Measurements from ENCODE around the gene IFNE. TPM values are rescaled to one million over a fixed set of nuclear protein-coding genes. Genes with fewer than 3 reads are reported as not detected.

Gene IFNE
- total RNA-seq, 2 donors from 2014 or later: not detected

GRCh38 chr9:21520501-21521228 lies 38.6 kb upstream of the IFNE start:
- Histone ChIP-seq H3K4me1 (replicated peaks) (no peaks in the 10 kb centered on the region), H3K9me3 (no peaks in the 10 kb centered on the region), H3K27ac (no peak overlapping the region), H3K4me3 (no peak overlapping the region), H3K36me3 (no peaks in the 10 kb centered on the region), H3K27me3 (replicated peaks; ENCODE audit: insufficient read depth) (no peaks in the 10 kb centered on the region)
- intact Hi-C loops (cut with DNase I): no loop called here
- 84% methylated on average over 5 of the region's 5 CpGs for whole genome bisulfite sequencing
- no peak for DNase-seq (ENCODE audit: low spot score)
- TF ChIP-seq, protein P1, sequence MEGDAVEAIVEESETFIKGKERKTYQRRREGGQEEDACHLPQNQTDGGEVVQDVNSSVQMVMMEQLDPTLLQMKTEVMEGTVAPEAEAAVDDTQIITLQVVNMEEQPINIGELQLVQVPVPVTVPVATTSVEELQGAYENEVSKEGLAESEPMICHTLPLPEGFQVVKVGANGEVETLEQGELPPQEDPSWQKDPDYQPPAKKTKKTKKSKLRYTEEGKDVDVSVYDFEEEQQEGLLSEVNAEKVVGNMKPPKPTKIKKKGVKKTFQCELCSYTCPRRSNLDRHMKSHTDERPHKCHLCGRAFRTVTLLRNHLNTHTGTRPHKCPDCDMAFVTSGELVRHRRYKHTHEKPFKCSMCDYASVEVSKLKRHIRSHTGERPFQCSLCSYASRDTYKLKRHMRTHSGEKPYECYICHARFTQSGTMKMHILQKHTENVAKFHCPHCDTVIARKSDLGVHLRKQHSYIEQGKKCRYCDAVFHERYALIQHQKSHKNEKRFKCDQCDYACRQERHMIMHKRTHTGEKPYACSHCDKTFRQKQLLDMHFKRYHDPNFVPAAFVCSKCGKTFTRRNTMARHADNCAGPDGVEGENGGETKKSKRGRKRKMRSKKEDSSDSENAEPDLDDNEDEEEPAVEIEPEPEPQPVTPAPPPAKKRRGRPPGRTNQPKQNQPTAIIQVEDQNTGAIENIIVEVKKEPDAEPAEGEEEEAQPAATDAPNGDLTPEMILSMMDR (IDR thresholded peaks at IDR 0.05): no peak
- no peak for TF ChIP-seq POLR2A (IDR thresholded peaks at IDR 0.05)
- TF ChIP-seq POLR2AphosphoS5 (IDR thresholded peaks at IDR 0.05): no peak

DNA sequence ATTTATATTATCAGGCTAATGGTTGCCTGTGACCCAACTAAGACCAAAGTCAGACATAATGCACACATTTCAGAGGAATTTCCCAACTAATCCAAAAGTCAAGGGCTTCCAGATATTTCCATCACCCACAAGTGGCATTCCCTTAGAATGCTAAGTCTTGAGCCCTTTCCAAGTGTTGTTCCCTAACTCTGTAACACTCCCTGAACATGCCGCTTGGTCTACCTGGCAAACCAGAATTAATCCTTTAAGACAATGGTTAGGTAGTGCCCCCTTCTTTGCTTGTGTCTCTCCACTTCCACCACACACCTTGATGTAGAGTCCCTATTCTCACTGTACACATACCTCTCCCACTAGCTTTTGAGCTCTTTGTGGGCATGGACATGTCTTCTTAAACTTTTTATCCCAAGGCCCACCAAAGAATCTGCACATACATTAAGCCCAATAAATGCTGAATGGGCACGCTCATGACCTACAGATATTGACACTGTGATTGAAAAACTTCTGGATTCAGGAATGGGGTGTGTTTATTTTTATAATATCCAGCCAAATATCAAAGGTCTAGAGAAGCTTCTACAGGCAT lies 37.8 kb upstream of the IFNE start:
- no peak for TF ChIP-seq POLR2A (IDR thresholded peaks at IDR 0.05)
- TF ChIP-seq POLR2AphosphoS5 (IDR thresholded peaks at IDR 0.05): no peak
- TF ChIP-seq, protein P1 (IDR thresholded peaks at IDR 0.05): no peak
- WGBS: 92% methylated on average over 2 of the region's 2 CpGs
- no peaks in the 10 kb centered on the region for H3K4me1 ChIP-seq (replicated peaks)
- H3K9me3 ChIP-seq: no peaks in the 10 kb centered on the region
- intact Hi-C loops (cut with DNase I): no loop called here
- DNase-seq (ENCODE audit: low spot score): no peak
- H3K4me3 ChIP-seq: no peak overlapping the region
- no peaks in the 10 kb centered on the region for H3K27me3 ChIP-seq (replicated peaks; ENCODE audit: insufficient read depth)
- H3K27ac ChIP-seq: no peak overlapping the region
- no peaks in the 10 kb centered on the region for H3K36me3 ChIP-seq

GRCh38 chr9:21516796-21517195 lies 34.7 kb upstream of the IFNE start:
- Histone ChIP-seq H3K4me3 (no peak overlapping the region), H3K27ac (no peak overlapping the region), H3K36me3 (no peaks in the 10 kb centered on the region), H3K4me1 (replicated peaks) (no peaks in the 10 kb centered on the region), H3K27me3 (replicated peaks; ENCODE audit: insufficient read depth) (no peaks in the 10 kb centered on the region), H3K9me3 (no peaks in the 10 kb centered on the region)
- TF ChIP-seq POLR2AphosphoS5 (IDR thresholded peaks at IDR 0.05) (no peak), POLR2A (IDR thresholded peaks at IDR 0.05) (no peak)
- TF ChIP-seq, protein P1 (IDR thresholded peaks at IDR 0.05): no peak
- DNase-seq (ENCODE audit: low spot score): no peak
- intact Hi-C loops (cut with DNase I): no loop called here
- WGBS: 98% methylated on average over 3 of the region's 3 CpGs

DNA sequence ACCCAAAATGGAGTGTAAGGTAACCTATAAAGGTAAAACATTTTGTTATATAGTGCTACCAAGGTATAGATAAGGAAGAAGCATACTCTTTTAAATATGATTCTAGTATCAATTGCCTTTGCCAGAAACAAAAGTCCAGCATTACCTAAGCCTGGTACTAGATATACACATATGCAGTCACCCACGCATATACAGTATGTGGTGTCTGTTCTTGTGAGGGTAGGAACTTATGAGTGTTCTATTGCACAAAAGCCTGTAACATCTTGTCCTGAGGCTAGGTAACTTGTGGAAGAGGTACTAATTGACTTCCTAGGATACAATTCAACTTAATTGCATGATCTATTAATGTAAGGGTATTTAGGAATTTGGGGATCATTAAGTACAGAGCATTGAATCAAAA lies 31.3 kb upstream of the IFNE start:
- Histone ChIP-seq H3K27ac (no peak overlapping the region), H3K4me3 (no peak overlapping the region), H3K4me1 (replicated peaks) (no peaks in the 10 kb centered on the region), H3K9me3 (no peaks in the 10 kb centered on the region), H3K36me3 (no peaks in the 10 kb centered on the region), H3K27me3 (replicated peaks; ENCODE audit: insufficient read depth) (no peaks in the 10 kb centered on the region)
- intact Hi-C loops (cut with DNase I): no loop called here
- 100% methylated on average over 1 of the region's 1 CpG for WGBS
- TF ChIP-seq POLR2AphosphoS5 (IDR thresholded peaks at IDR 0.05): no peak
- no peak for TF ChIP-seq POLR2A (IDR thresholded peaks at IDR 0.05)
- TF ChIP-seq, protein P1 (IDR thresholded peaks at IDR 0.05): no peak
- no peak for DNase-seq (ENCODE audit: low spot score)

DNA sequence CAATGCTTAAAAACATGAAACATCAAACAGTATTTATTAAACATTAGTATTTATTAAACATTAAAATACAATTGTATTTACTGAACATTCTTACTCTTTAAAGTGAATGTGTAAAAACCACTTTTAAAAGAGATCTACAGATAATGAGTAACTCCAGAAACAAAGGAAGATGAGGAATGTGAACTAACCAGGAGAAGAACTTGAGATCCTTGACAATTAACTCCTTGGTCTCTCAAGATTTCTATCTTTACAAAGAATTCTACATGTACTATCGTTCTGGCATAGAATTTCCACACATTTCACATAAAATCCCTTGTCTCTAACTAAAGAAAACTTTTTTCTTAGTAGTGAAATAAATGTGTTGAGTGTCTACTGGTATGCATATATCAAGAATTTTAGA lies 28.7 kb upstream of the IFNE start:
- no peak for DNase-seq (ENCODE audit: low spot score)
- WGBS: 15% methylated on average over 1 of the region's 1 CpG
- Histone ChIP-seq H3K9me3 (no peaks in the 10 kb centered on the region), H3K4me1 (replicated peaks) (no peaks in the 10 kb centered on the region), H3K4me3 (no peak overlapping the region), H3K27me3 (replicated peaks; ENCODE audit: insufficient read depth) (no peaks in the 10 kb centered on the region), H3K27ac (no peak overlapping the region), H3K36me3 (no peaks in the 10 kb centered on the region)
- intact Hi-C loops (cut with DNase I): no loop called here
- TF ChIP-seq, protein P1 (IDR thresholded peaks at IDR 0.05): no peak
- TF ChIP-seq POLR2A (IDR thresholded peaks at IDR 0.05) (no peak), POLR2AphosphoS5 (IDR thresholded peaks at IDR 0.05) (no peak)
